ENCODE data around the gene SULT6B1. TPM values are rescaled to one million over a fixed set of nuclear protein-coding genes. Genes with fewer than 3 reads are reported as not detected.

Gene SULT6B1
- polyA plus RNA-seq, 3 donors = not detected

- TF ChIP-seq CTCF (IDR thresholded peaks at IDR 0.05) = no peak
- Histone ChIP-seq H4K20me1 (ENCODE audit: insufficient read depth, low read length) (peaks cover 17% of the 10 kb centered on the region), H3K79me2 (ENCODE audit: insufficient read depth, low read length) (peaks cover 77% of the 10 kb centered on the region), H3K27me3 (ENCODE audit: control insufficient read depth in 2 of 2, insufficient read depth in 2 of 2, low read length in 2 of 2) (no peaks in the 10 kb centered on the region), H3K9ac (ENCODE audit: insufficient read depth, low read length, poor library complexity, severe bottlenecking) (no peak overlapping the region), H3K4me2 (replicated peaks; ENCODE audit: extremely low read depth, low read length, poor library complexity, severe bottlenecking) (no peak overlapping the region), H3K9me3 (replicated peaks in 1 of 2; ENCODE audit: control insufficient read depth in 1 of 2, insufficient read depth in 1 of 2, low read length in 2 of 2) (peaks cover 7 to 24% of the 10 kb centered on the region in 2 donors), H3K36me3 (replicated peaks in 1 of 2; ENCODE audit: control insufficient read depth in 1 of 2, insufficient read depth in 2 of 2, low read length in 2 of 2) (peaks cover 60 to 85% of the 10 kb centered on the region in 2 donors), H3K4me1 (ENCODE audit: control insufficient read depth in 1 of 2, insufficient read depth in 2 of 2, low read length in 2 of 2) (no peaks in the 10 kb centered on the region), H3K27ac (ENCODE audit: low read depth in 1 of 2, low read length in 2 of 2) (no peak overlapping the region), H2AFZ (ENCODE audit: insufficient read depth, low read depth, low read length, poor library complexity, severe bottlenecking) (no peak overlapping the region), H3K4me3 (replicated peaks in 1 of 3; ENCODE audit: low read depth in 2 of 3, low read length in 3 of 3) (no peak overlapping the region)
- intact Hi-C loops (cut with micrococcal nuclease) = no loop called here
- Mint-ChIP-seq H3K4me1 (peaks cover 2% of the 10 kb centered on the region), H3K27ac (no peak overlapping the region), H3K4me3 (no peak overlapping the region), H3K27me3 (ENCODE audit: low read depth in 3 of 3) (no peaks in the 10 kb centered on the region), H3K9me3 (peaks cover 18 to 34% (median 23%) of the 10 kb centered on the region in 7 donors), H3K36me3 (peaks cover 68 to 71% of the 10 kb centered on the region in 2 donors)
- DNase-seq = no peak
- WGBS (ENCODE audit: insufficient coverage) = no CpG with 5 or more reads among the region's 2 CpGs
Measured at GRCh38 chr2:37203708-37204107, 15.2 kb upstream of the SULT6B1 start.

- H3K36me3 ChIP-seq (replicated peaks in 1 of 2; ENCODE audit: control insufficient read depth in 1 of 2, insufficient read depth in 2 of 2, low read length in 2 of 2) = peaks cover 48 to 66% of the 10 kb centered on the region in 2 donors
- H3K9me3 ChIP-seq (replicated peaks in 1 of 2; ENCODE audit: control insufficient read depth in 1 of 2, insufficient read depth in 1 of 2, low read length in 2 of 2) = peaks cover 7 to 16% of the 10 kb centered on the region in 2 donors
- Mint-ChIP-seq H3K36me3 (peaks cover 48 to 52% of the 10 kb centered on the region in 2 donors), H3K27me3 (ENCODE audit: low read depth in 3 of 3) (no peaks in the 10 kb centered on the region), H3K4me3 (no peak overlapping the region), H3K27ac (peak overlapping the region in 2 of 7 donors; percentile 3 to 50), H3K4me1 (peaks cover 9% of the 10 kb centered on the region), H3K9me3 (peaks cover 3 to 19% (median 11%) of the 10 kb centered on the region in 7 donors)
- DNase-seq = no peak
- H3K27ac ChIP-seq (ENCODE audit: low read depth in 1 of 2, low read length in 2 of 2) = no peak overlapping the region
- H3K27me3 ChIP-seq (ENCODE audit: control insufficient read depth in 2 of 2, insufficient read depth in 2 of 2, low read length in 2 of 2) = no peaks in the 10 kb centered on the region
- no peak for TF ChIP-seq CTCF (IDR thresholded peaks at IDR 0.05)
- no peak overlapping the region for H3K4me2 ChIP-seq (replicated peaks; ENCODE audit: extremely low read depth, low read length, poor library complexity, severe bottlenecking)
- peaks cover 21% of the 10 kb centered on the region for H4K20me1 ChIP-seq (ENCODE audit: insufficient read depth, low read length)
- peaks cover 78% of the 10 kb centered on the region for H3K79me2 ChIP-seq (ENCODE audit: insufficient read depth, low read length)
- intact Hi-C loops (cut with micrococcal nuclease) = no loop called here
- H3K4me1 ChIP-seq (ENCODE audit: control insufficient read depth in 1 of 2, insufficient read depth in 2 of 2, low read length in 2 of 2) = peaks cover 9 to 11% of the 10 kb centered on the region in 2 donors
- H3K9ac ChIP-seq (ENCODE audit: insufficient read depth, low read length, poor library complexity, severe bottlenecking) = no peak overlapping the region
- WGBS (ENCODE audit: insufficient coverage) = no CpG with 5 or more reads among the region's 1 CpG
- H2AFZ ChIP-seq (ENCODE audit: insufficient read depth, low read depth, low read length, poor library complexity, severe bottlenecking) = no peak overlapping the region
- H3K4me3 ChIP-seq (replicated peaks in 1 of 3; ENCODE audit: low read depth in 2 of 3, low read length in 3 of 3) = no peak overlapping the region
Measured at GRCh38 chr2:37201766-37202165, 13.3 kb upstream of the SULT6B1 start.

Measured in CD14-positive monocyte (primary cell).